Epithelial cell of proximal tubule (primary cell): ENCODE results near the gene ZSCAN2. TPM values are rescaled to one million over a fixed set of nuclear protein-coding genes. Genes with fewer than 3 reads are reported as not detected.

ENCODE experiments used
- DNase-seq: peaks from one replicate; pipeline ENCODE4 v3.0.0-alpha.2; 2011; ENCODE audit warnings: low read depth
- H3K4me3 ChIP-seq: 2 replicates; pipeline ENCODE4 v1.5.1; 2011; ENCODE audit warnings: low read depth, mild to moderate bottlenecking, low read length
- CTCF ChIP-seq: conservative IDR thresholded peaks from 2 replicates; pipeline ENCODE4 v1.5.1; 2012; ENCODE audit warnings: low read depth, mild to moderate bottlenecking, low read length
- total RNA-seq: library from RNA; depleted of rRNA; stranded (reverse); fragments of >200 nt; gene quantifications from 2 replicates; pipeline ENCODE4 v1.2.3, GENCODE V29; 2015

The ZSCAN2 gene
- total RNA-seq, 1 donor from 2014 or later, result 34.0 TPM

GRCh38 chr15:84654689-84655453, 54.1 kb downstream of the ZSCAN2 start:
- peak; percentile 77 for TF ChIP-seq CTCF
- H3K4me3 ChIP-seq, result peak overlapping the region; percentile 57
- no peak for DNase-seq

- no peak for TF ChIP-seq CTCF
- DNase-seq, result no peak
- no peak overlapping the region for H3K4me3 ChIP-seq
Measured at GRCh38 chr15:84656972-84657371, 56.2 kb downstream of the ZSCAN2 start.

DNA sequence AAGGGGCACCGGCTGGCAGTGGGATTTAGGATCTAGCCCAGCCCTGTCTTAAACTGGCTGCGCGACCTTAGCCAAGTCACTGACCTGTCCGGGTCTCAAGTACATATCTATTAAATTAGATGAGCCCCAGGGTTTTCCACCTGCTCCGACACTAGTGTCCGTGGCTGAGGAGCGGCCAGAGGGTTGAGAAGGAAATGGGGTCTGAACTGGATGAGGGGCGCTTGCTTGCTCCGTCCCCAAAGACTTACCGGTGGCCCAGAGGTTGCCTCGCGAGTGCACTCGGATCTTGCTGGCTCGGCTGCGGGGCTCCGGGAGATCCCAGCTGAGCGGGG, 56.9 kb downstream of the ZSCAN2 start:
- no peak for TF ChIP-seq CTCF
- no peak for DNase-seq
- H3K4me3 ChIP-seq, result peak overlapping the region; percentile 55

DNA sequence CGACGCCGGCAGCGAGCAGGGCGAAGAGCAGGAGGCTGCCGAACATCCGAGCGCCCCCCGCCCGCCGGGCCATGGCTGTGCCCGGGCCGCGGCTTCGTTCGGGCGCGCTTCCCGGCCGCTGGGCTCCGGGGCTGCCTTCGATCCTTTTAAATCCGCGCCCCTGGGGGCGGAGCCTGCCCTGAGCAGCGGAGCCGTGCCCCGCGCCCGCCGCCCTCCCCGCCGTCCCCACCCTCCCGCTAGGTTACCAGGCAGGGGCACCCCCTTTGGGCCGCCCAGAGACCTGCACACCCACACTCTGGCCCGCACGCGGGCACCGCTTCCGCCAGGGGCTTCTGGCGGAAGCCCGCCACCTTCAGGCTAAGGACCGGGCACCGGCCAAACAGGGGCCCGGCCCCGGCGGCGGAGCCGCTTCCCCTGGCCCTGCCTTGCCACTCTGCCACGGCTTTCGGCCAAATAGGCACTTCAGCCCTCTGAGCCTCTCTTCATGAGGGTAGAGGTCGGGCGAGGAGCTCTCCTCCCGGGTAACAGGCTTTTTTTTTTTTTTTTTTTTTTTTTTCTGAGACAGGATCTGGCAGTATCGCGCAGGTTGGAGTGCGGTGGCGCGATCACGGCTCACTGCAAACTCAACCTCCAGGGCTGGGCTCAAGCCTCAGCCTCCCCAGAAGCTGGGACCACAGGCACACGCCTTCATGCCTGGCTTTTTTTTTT, 57.4 kb downstream of the ZSCAN2 start, which contains the start of gene NMB:
TSS of gene NMB (minus strand) at position 120 of the 708 bp plus-strand sequence. CDS start at position 73, 47 bp downstream.
- no peak for DNase-seq
- TF ChIP-seq CTCF, result peak; percentile 69
- peak within 1 kb of the TSS; percentile 55 for H3K4me3 ChIP-seq

- peak overlapping the region; percentile 55 for H3K4me3 ChIP-seq
- no peak for DNase-seq
- no peak for TF ChIP-seq CTCF
Measured at GRCh38 chr15:84658788-84659411, 58.1 kb downstream of the ZSCAN2 start.

DNA sequence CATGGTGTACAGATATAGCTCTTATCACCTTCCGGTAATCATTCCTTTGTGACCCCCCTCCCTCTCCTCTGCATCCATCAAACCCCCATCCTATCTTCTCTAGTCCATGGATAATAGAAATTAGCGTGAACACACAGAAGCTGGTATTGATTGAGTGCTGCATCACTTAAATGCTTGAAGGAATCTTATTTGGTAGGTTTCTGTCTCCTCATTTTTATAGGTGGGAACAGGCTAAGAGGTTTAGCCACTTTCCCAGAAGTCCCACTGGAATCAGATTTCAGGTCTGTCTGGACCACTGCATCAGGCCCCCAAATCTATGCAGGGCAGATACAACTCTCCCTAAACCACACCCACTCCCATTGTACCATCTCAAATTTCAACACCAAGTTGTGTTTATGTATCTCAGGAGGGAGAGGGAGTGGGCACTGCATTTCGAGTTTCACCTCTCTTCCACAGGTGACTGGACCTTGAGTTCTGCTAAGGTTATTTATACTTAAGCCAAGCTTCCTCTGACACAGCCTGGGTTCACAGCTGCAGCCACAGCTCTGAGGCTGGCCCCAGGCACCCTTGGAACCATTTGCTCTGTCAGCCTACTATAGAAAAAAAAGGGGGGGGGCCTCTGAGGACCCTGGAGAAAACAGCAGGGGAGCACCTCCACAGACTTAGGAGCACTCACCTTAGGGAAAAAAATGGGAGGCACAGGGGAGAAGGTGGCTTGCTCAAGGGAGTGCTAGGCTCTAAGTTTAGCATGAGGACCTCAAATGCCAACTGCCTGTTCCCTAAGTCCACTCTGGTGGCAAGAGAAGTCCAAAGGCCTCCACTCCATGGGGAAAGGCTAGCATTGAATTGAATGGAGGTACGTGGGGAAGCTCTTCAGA, 59.3 kb downstream of the ZSCAN2 start:
- no peak overlapping the region for H3K4me3 ChIP-seq
- no peak for TF ChIP-seq CTCF
- DNase-seq, result no peak
